Smooth muscle cell (in vitro differentiated cells): Measurements from ENCODE around the gene GPX5. TPM values are rescaled to one million over a fixed set of nuclear protein-coding genes. Genes with fewer than 3 reads are reported as not detected.

Source experiments
- DNase-seq: peaks from one replicate; lab custom pipeline; 2025; ENCODE audit not compliant: unreplicated experiment; lab: John Stamatoyannopoulos, UW
- H2AFZ ChIP-seq: fragments of 200-600 bp; sonication (generic); 2 replicates; pipeline ENCODE4 v1.6.0; 2016; ENCODE audit warnings: antibody characterized with exemption, low read depth, mild to moderate bottlenecking
- H3F3A ChIP-seq: fragments of 200-600 bp; sonication (generic); 2 replicates; pipeline ENCODE4 v1.6.0; 2017; ENCODE audit warnings: antibody characterized with exemption, low read depth
- H3K27ac ChIP-seq: fragments of 200-600 bp; sonication (generic); 2 replicates; pipeline ENCODE4 v1.5.1; 2016; ENCODE audit warnings: low read depth, mild to moderate bottlenecking
- H3K27me3 ChIP-seq: fragments of 200-600 bp; sonication (generic); 2 replicates; pipeline ENCODE4 v1.6.1; 2016; ENCODE audit warnings: low read depth, mild to moderate bottlenecking
- H3K36me3 ChIP-seq: fragments of 200-600 bp; sonication (generic); 2 replicates; pipeline ENCODE4 v1.5.1; 2016; ENCODE audit warnings: low read depth
- H3K4me1 ChIP-seq: fragments of 200-600 bp; sonication (generic); 2 replicates; pipeline ENCODE4 v1.5.1; 2016; ENCODE audit warnings: low read depth
- H3K4me2 ChIP-seq: fragments of 200-600 bp; sonication (generic); 2 replicates; pipeline ENCODE4 v1.6.0; 2016; ENCODE audit warnings: mild to moderate bottlenecking
- H3K4me3 ChIP-seq: fragments of 200-600 bp; sonication (generic); 2 replicates; pipeline ENCODE4 v1.5.1; 2016; ENCODE audit warnings: mild to moderate bottlenecking
- H3K79me2 ChIP-seq: fragments of 200-600 bp; sonication (generic); 2 replicates; pipeline ENCODE4 v1.6.0; 2016; ENCODE audit warnings: low read depth, mild to moderate bottlenecking
- H3K9ac ChIP-seq: fragments of 200-600 bp; sonication (generic); 2 replicates; pipeline ENCODE4 v1.6.0; 2016; ENCODE audit warnings: low read depth
- H3K9me3 ChIP-seq: fragments of 200-600 bp; sonication (generic); replicated peaks from 2 replicates; pipeline ENCODE4 v1.5.1; 2016; ENCODE audit warnings: low read depth
- H4K20me1 ChIP-seq: fragments of 200-600 bp; sonication (generic); 2 replicates; pipeline ENCODE4 v1.6.0; 2016; ENCODE audit warnings: low read depth
- WGBS: methylation state at CpG from one replicate; pipeline ENCODE4 v1.1.7; 2016; ENCODE audit warnings: low lambda C conversion rate; 5-methylcytosine and 5-hydroxymethylcytosine counted together
- polyA plus RNA-seq: library from polyadenylated mRNA; unstranded; fragments of >200 nt; fragmentation: Nextera tagmentation; extraction: Ambion mirVana; gene quantifications from 2 replicates; pipeline ENCODE4 v1.2.1, GENCODE V29; 2016
- total RNA-seq: library from RNA; depleted of rRNA; stranded (reverse); fragments of >200 nt; gene quantifications from 2 replicates; pipeline ENCODE4 v1.2.3, GENCODE V29; 2014
- TF ChIP-seq, protein P1 (sequence below): fragments of 200-600 bp; sonication (generic); IDR thresholded peaks from 2 replicates; pipeline ENCODE4 v1.5.1; 2017; ENCODE audit warnings: borderline replicate concordance, mild to moderate bottlenecking, antibody characterized with exemption; ENCODE audit not compliant: insufficient read depth, poor library complexity, severe bottlenecking

Gene GPX5
- total and polyA plus RNA-seq, 2 experiments from 2014 or later, result 9.5 to 12.8 TPM

GRCh38 chr6:28534875-28535274 is 9.2 kb downstream of the GPX5 start:
- H2AFZ ChIP-seq, result no peak overlapping the region
- H3K4me1 ChIP-seq, result peaks cover 14% of the 10 kb centered on the region
- H3F3A ChIP-seq, result peaks cover 9% of the 10 kb centered on the region
- no peak for DNase-seq
- no peaks in the 10 kb centered on the region for H3K36me3 ChIP-seq
- WGBS, result 87% methylated on average over 2 of the region's 2 CpGs
- H3K9ac ChIP-seq, result no peak overlapping the region
- TF ChIP-seq, protein P1, sequence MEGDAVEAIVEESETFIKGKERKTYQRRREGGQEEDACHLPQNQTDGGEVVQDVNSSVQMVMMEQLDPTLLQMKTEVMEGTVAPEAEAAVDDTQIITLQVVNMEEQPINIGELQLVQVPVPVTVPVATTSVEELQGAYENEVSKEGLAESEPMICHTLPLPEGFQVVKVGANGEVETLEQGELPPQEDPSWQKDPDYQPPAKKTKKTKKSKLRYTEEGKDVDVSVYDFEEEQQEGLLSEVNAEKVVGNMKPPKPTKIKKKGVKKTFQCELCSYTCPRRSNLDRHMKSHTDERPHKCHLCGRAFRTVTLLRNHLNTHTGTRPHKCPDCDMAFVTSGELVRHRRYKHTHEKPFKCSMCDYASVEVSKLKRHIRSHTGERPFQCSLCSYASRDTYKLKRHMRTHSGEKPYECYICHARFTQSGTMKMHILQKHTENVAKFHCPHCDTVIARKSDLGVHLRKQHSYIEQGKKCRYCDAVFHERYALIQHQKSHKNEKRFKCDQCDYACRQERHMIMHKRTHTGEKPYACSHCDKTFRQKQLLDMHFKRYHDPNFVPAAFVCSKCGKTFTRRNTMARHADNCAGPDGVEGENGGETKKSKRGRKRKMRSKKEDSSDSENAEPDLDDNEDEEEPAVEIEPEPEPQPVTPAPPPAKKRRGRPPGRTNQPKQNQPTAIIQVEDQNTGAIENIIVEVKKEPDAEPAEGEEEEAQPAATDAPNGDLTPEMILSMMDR, result no peak
- H3K79me2 ChIP-seq, result no peaks in the 10 kb centered on the region
- no peaks in the 10 kb centered on the region for H4K20me1 ChIP-seq
- H3K27ac ChIP-seq, result no peak overlapping the region
- H3K4me2 ChIP-seq, result no peak overlapping the region
- H3K27me3 ChIP-seq, result no peaks in the 10 kb centered on the region
- H3K4me3 ChIP-seq, result no peak overlapping the region
- H3K9me3 ChIP-seq, result no peaks in the 10 kb centered on the region

DNA sequence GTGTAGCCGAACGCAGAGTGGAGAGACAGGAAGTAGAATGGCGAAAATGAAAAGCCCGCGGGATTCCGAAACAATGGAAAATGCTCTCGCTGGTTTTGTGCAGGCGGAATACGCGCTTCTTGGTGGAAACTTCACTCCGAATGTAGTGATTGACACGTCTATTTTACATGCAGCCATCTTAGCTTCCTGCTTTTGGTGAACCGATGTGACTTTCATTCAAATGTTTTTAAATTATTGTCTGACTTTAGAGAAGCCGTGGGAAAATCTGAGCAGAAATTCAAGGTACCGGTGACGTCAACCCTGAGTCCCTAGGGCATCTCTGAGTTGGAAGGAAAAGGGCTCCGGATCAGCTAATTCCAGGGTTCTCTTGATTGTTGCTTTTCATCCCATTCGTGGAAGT is 11.4 kb downstream of the GPX5 start:
- 6% methylated on average over 18 of the region's 18 CpGs for WGBS
- Histone ChIP-seq H2AFZ (peak overlapping the region; percentile 97), H3K4me1 (peaks cover 14% of the 10 kb centered on the region), H3K27ac (peak overlapping the region; percentile 24), H3K36me3 (no peaks in the 10 kb centered on the region), H3K9ac (peak overlapping the region; percentile 58), H3K4me2 (peak overlapping the region; percentile 88), H3K4me3 (peak overlapping the region; percentile 70), H3F3A (peaks cover 12% of the 10 kb centered on the region), H3K27me3 (no peaks in the 10 kb centered on the region), H3K79me2 (no peaks in the 10 kb centered on the region), H4K20me1 (no peaks in the 10 kb centered on the region), H3K9me3 (no peaks in the 10 kb centered on the region)
- TF ChIP-seq, protein P1, result no peak
- DNase-seq, result no peak

DNA sequence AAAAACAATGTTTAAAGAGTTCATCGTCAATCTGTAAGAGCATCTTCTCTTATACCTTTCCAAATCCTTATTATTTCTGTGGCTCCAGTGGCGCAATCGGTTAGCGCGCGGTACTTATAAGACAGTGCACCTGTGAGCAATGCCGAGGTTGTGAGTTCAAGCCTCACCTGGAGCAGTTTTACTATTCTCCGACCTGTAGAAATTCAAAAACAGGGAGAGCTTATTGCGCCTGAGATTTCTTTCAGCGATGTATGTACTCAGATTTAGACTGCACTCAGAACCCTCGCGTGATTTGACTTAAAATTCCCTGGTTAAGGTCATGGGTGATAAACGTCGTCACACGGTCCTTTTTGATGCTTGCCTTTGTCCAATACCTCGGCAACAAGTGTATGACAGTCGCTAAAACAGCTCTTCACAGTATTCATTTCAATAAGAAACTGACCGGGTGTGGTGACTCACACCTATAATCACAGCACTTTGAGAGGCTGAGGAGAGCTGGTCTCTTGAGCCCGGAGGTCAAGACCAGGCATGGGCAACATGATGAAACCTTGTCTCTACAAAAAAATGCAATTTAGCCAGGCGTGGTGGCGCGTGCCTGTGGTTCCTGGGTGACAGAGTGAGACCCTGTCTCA is 11.9 kb downstream of the GPX5 start:
- no peak for DNase-seq
- no peaks in the 10 kb centered on the region for H3K79me2 ChIP-seq
- TF ChIP-seq, protein P1, result no peak
- H3K9me3 ChIP-seq, result no peaks in the 10 kb centered on the region
- H3K36me3 ChIP-seq, result no peaks in the 10 kb centered on the region
- H3K4me2 ChIP-seq, result peak overlapping the region; percentile 88
- H3K9ac ChIP-seq, result peak overlapping the region; percentile 58
- 13% methylated on average over 22 of the region's 22 CpGs for WGBS
- H4K20me1 ChIP-seq, result no peaks in the 10 kb centered on the region
- peaks cover 14% of the 10 kb centered on the region for H3K4me1 ChIP-seq
- H3K4me3 ChIP-seq, result peak overlapping the region; percentile 70
- H3K27ac ChIP-seq, result peak overlapping the region; percentile 24
- peaks cover 17% of the 10 kb centered on the region for H3F3A ChIP-seq
- H3K27me3 ChIP-seq, result no peaks in the 10 kb centered on the region
- peak overlapping the region; percentile 97 for H2AFZ ChIP-seq

DNA sequence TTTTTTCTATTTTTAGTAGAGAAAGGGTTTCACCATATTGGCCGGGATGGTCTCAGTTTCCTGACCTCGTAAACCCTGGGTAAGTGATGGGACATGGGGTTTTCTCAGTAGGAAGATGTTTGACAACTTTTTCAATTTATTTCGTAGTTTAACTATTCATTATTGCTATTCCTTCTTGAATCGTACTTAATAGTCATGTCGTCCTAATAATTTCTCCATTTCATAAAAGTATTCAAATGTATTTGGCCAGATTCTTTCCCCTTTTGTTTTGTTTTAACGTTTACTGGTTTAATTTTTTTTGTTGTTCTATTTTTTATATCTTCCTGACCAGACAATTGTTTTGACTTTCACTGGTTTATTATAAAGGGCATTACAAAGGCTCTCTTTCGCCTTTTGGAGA is 16.3 kb downstream of the GPX5 start:
- no peak overlapping the region for H3K27ac ChIP-seq

More for the DNA sequence above, 16.3 kb downstream of the GPX5 start:
- DNase-seq, result no peak
- Histone ChIP-seq H3K27me3 (no peaks in the 10 kb centered on the region), H3K36me3 (no peaks in the 10 kb centered on the region), H3K9ac (no peak overlapping the region), H3K4me1 (peaks cover 18% of the 10 kb centered on the region), H3K4me3 (peak overlapping the region; percentile 57), H3F3A (peaks cover 23% of the 10 kb centered on the region), H3K4me2 (peak overlapping the region; percentile 94), H4K20me1 (no peaks in the 10 kb centered on the region), H3K9me3 (no peaks in the 10 kb centered on the region), H2AFZ (peak overlapping the region; percentile 34), H3K79me2 (no peaks in the 10 kb centered on the region)
- TF ChIP-seq, protein P1, result no peak
- WGBS, result 53% methylated on average over 7 of the region's 7 CpGs
